ENCODE results near the gene ADH1B. TPM values are rescaled to one million over a fixed set of nuclear protein-coding genes. Genes with fewer than 3 reads are reported as not detected.

The ADH1B gene
- total RNA-seq, 1 experiment from 2014 or later = not detected

- no peaks in the 10 kb centered on the region for H3K9me3 ChIP-seq (ENCODE audit: low read length)
- no peak for DNase-seq
- H3K4me1 ChIP-seq (ENCODE audit: insufficient read depth, low read length) = no peaks in the 10 kb centered on the region
- BruUV-seq (replicated peaks) = no TSS peak
- no peaks in the 10 kb centered on the region for H3K79me2 ChIP-seq (ENCODE audit: low read length)
- H3F3A ChIP-seq (ENCODE audit: low read length, unreplicated experiment) = no peaks in the 10 kb centered on the region
- no peaks in the 10 kb centered on the region for H3K36me3 ChIP-seq (ENCODE audit: low read depth, low read length)
- no peaks in the 10 kb centered on the region for H3K9me2 ChIP-seq (replicated peaks; ENCODE audit: low read length)
- no peak overlapping the region for H3K4me2 ChIP-seq (ENCODE audit: low read length)
- ATAC-seq = no peak
- intact Hi-C loops (cut with micrococcal nuclease) = no loop called here
- no peak overlapping the region for H2AFZ ChIP-seq (ENCODE audit: low read length)
- H3K27me3 ChIP-seq (ENCODE audit: low read length) = peaks cover 12% of the 10 kb centered on the region; the same call in 1 of the 2 replicates
- H4K20me1 ChIP-seq (ENCODE audit: low read length) = no peaks in the 10 kb centered on the region
- POLR2A ChIA-PET (ENCODE audit: unreplicated experiment) = no interaction called here
- CTCF ChIA-PET = no interaction called here
- H3K9ac ChIP-seq (ENCODE audit: low read length) = no peak overlapping the region
- H3K4me3 ChIP-seq (ENCODE audit: low read length) = no peak overlapping the region
- no peak overlapping the region for H3K27ac ChIP-seq (ENCODE audit: low read length)
- TF ChIP-seq EZH2 (IDR thresholded peaks at IDR 0.05; ENCODE audit: low read length, unreplicated experiment) (no peak), EZH2phosphoT487 (IDR thresholded peaks at IDR 0.05; ENCODE audit: borderline replicate concordance, low read length) (no peak)
- TF ChIP-seq, protein P1, sequence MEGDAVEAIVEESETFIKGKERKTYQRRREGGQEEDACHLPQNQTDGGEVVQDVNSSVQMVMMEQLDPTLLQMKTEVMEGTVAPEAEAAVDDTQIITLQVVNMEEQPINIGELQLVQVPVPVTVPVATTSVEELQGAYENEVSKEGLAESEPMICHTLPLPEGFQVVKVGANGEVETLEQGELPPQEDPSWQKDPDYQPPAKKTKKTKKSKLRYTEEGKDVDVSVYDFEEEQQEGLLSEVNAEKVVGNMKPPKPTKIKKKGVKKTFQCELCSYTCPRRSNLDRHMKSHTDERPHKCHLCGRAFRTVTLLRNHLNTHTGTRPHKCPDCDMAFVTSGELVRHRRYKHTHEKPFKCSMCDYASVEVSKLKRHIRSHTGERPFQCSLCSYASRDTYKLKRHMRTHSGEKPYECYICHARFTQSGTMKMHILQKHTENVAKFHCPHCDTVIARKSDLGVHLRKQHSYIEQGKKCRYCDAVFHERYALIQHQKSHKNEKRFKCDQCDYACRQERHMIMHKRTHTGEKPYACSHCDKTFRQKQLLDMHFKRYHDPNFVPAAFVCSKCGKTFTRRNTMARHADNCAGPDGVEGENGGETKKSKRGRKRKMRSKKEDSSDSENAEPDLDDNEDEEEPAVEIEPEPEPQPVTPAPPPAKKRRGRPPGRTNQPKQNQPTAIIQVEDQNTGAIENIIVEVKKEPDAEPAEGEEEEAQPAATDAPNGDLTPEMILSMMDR (conservative IDR thresholded peaks at IDR 0.05; ENCODE audit: low read depth, low read length) = no peak
Observed at GRCh38 chr4:99276417-99276816, 44.8 kb downstream of the ADH1B start.

- Histone ChIP-seq H4K20me1 (ENCODE audit: low read length) (no peaks in the 10 kb centered on the region), H3K36me3 (ENCODE audit: low read depth, low read length) (no peaks in the 10 kb centered on the region), H2AFZ (ENCODE audit: low read length) (no peak overlapping the region), H3K9ac (ENCODE audit: low read length) (no peak overlapping the region), H3K9me2 (replicated peaks; ENCODE audit: low read length) (no peaks in the 10 kb centered on the region), H3K27ac (ENCODE audit: low read length) (no peak overlapping the region), H3K27me3 (ENCODE audit: low read length) (peaks cover 12% of the 10 kb centered on the region; the same call in 1 of the 2 replicates), H3K4me3 (ENCODE audit: low read length) (no peak overlapping the region), H3F3A (ENCODE audit: low read length, unreplicated experiment) (no peaks in the 10 kb centered on the region), H3K4me1 (ENCODE audit: insufficient read depth, low read length) (no peaks in the 10 kb centered on the region), H3K4me2 (ENCODE audit: low read length) (no peak overlapping the region), H3K9me3 (ENCODE audit: low read length) (no peaks in the 10 kb centered on the region), H3K79me2 (ENCODE audit: low read length) (no peaks in the 10 kb centered on the region)
- intact Hi-C loops (cut with micrococcal nuclease) = no loop called here
- TF ChIP-seq EZH2phosphoT487 (IDR thresholded peaks at IDR 0.05; ENCODE audit: borderline replicate concordance, low read length) (no peak), EZH2 (IDR thresholded peaks at IDR 0.05; ENCODE audit: low read length, unreplicated experiment) (no peak)
- TF ChIP-seq, protein P1 (conservative IDR thresholded peaks at IDR 0.05; ENCODE audit: low read depth, low read length) = no peak
- no TSS peak for BruUV-seq (replicated peaks)
- no peak for ATAC-seq
- no peak for DNase-seq
- POLR2A ChIA-PET (ENCODE audit: unreplicated experiment) = no interaction called here
- CTCF ChIA-PET = no interaction called here
Observed at GRCh38 chr4:99275885-99276284, 45.3 kb downstream of the ADH1B start.

- Histone ChIP-seq H3K9me2 (replicated peaks; ENCODE audit: low read length) (no peaks in the 10 kb centered on the region), H3K27me3 (ENCODE audit: low read length) (peaks cover 12% of the 10 kb centered on the region; the same call in 1 of the 2 replicates), H3K79me2 (ENCODE audit: low read length) (no peaks in the 10 kb centered on the region), H3K9me3 (ENCODE audit: low read length) (no peaks in the 10 kb centered on the region), H3K4me1 (ENCODE audit: insufficient read depth, low read length) (no peaks in the 10 kb centered on the region), H3F3A (ENCODE audit: low read length, unreplicated experiment) (no peaks in the 10 kb centered on the region), H4K20me1 (ENCODE audit: low read length) (no peaks in the 10 kb centered on the region), H3K4me2 (ENCODE audit: low read length) (no peak overlapping the region), H3K36me3 (ENCODE audit: low read depth, low read length) (no peaks in the 10 kb centered on the region), H3K9ac (ENCODE audit: low read length) (no peak overlapping the region), H2AFZ (ENCODE audit: low read length) (no peak overlapping the region), H3K4me3 (ENCODE audit: low read length) (no peak overlapping the region), H3K27ac (ENCODE audit: low read length) (no peak overlapping the region)
- intact Hi-C loops (cut with micrococcal nuclease) = no loop called here
- ChIA-PET POLR2A (ENCODE audit: unreplicated experiment) (no interaction called here), CTCF (no interaction called here)
- TF ChIP-seq, protein P1 (conservative IDR thresholded peaks at IDR 0.05; ENCODE audit: low read depth, low read length) = no peak
- TF ChIP-seq EZH2 (IDR thresholded peaks at IDR 0.05; ENCODE audit: low read length, unreplicated experiment) = no peak
- TF ChIP-seq EZH2phosphoT487 (IDR thresholded peaks at IDR 0.05; ENCODE audit: borderline replicate concordance, low read length) = no peak
- no TSS peak for BruUV-seq (replicated peaks)
- DNase-seq (no peak), ATAC-seq (no peak)
Observed at GRCh38 chr4:99275050-99275449, 46.2 kb downstream of the ADH1B start.
